Measurements from ENCODE around the gene FLNB.

Gene FLNB

GRCh38 chr3:58098531-58098930, 90.3 kb downstream of the FLNB start:
- no peaks in the 10 kb centered on the region for H3K4me1 ChIP-seq (ENCODE audit: low read length)
- H3K27ac ChIP-seq (ENCODE audit: low read length): no peak overlapping the region
- H3K36me3 ChIP-seq (replicated peaks; ENCODE audit: insufficient read depth, low read length): no peaks in the 10 kb centered on the region
- no peaks in the 10 kb centered on the region for H3F3A ChIP-seq (ENCODE audit: insufficient read depth, low read length)
- H3K9me3 ChIP-seq (replicated peaks; ENCODE audit: insufficient read depth, low read length): no peaks in the 10 kb centered on the region
- TF ChIP-seq EZH2 (optimal IDR thresholded peaks at IDR 0.05; ENCODE audit: low read depth, low read length): no peak
- no peaks in the 10 kb centered on the region for H4K20me1 ChIP-seq (ENCODE audit: insufficient read depth, low read length)
- no peaks in the 10 kb centered on the region for H3K9me2 ChIP-seq (replicated peaks; ENCODE audit: insufficient read depth, low read length)
- H3K79me2 ChIP-seq (ENCODE audit: low read length): no peaks in the 10 kb centered on the region
- no peak overlapping the region for H2AFZ ChIP-seq (ENCODE audit: low read length)
- no peak overlapping the region for H3K4me2 ChIP-seq (ENCODE audit: low read depth, low read length)
- H3K27me3 ChIP-seq (replicated peaks; ENCODE audit: insufficient read depth, low read length): no peaks in the 10 kb centered on the region
- no peak for DNase-seq
- no peak overlapping the region for H3K9ac ChIP-seq (ENCODE audit: low read length)
- H3K4me3 ChIP-seq (ENCODE audit: low read length): no peak overlapping the region

DNA sequence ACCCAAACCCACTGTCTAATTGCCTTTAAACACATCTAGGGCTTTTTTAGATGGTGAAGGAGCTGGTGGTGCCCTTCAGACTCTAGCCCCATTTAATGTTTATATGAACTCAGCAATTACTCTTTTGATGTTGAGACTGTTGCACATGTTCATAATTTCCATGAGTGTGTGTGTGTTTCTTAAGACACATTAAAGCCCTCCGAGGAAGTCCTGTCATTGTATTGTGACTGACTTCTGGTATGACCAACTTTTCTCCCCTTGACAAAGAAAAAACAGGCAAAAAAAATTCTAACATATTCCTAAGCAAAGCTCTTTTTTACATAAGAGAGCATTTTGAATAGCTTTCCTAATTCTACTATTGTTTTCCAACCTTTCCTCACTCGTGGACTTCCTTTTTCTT, 91.6 kb downstream of the FLNB start:
- Histone ChIP-seq H3K9me2 (replicated peaks; ENCODE audit: insufficient read depth, low read length) (no peaks in the 10 kb centered on the region), H3K4me1 (ENCODE audit: low read length) (no peaks in the 10 kb centered on the region), H3K4me3 (ENCODE audit: low read length) (no peak overlapping the region), H3F3A (ENCODE audit: insufficient read depth, low read length) (no peaks in the 10 kb centered on the region), H3K9ac (ENCODE audit: low read length) (no peak overlapping the region), H3K4me2 (ENCODE audit: low read depth, low read length) (no peak overlapping the region), H3K79me2 (ENCODE audit: low read length) (no peaks in the 10 kb centered on the region), H3K27ac (ENCODE audit: low read length) (no peak overlapping the region), H4K20me1 (ENCODE audit: insufficient read depth, low read length) (no peaks in the 10 kb centered on the region), H3K27me3 (replicated peaks; ENCODE audit: insufficient read depth, low read length) (no peaks in the 10 kb centered on the region), H3K36me3 (replicated peaks; ENCODE audit: insufficient read depth, low read length) (no peaks in the 10 kb centered on the region), H2AFZ (ENCODE audit: low read length) (no peak overlapping the region), H3K9me3 (replicated peaks; ENCODE audit: insufficient read depth, low read length) (no peaks in the 10 kb centered on the region)
- TF ChIP-seq EZH2 (optimal IDR thresholded peaks at IDR 0.05; ENCODE audit: low read depth, low read length) (no peak), EZH2phosphoT487 (IDR thresholded peaks at IDR 0.05; ENCODE audit: low read length) (no peak)
- TF ChIP-seq, protein P1, sequence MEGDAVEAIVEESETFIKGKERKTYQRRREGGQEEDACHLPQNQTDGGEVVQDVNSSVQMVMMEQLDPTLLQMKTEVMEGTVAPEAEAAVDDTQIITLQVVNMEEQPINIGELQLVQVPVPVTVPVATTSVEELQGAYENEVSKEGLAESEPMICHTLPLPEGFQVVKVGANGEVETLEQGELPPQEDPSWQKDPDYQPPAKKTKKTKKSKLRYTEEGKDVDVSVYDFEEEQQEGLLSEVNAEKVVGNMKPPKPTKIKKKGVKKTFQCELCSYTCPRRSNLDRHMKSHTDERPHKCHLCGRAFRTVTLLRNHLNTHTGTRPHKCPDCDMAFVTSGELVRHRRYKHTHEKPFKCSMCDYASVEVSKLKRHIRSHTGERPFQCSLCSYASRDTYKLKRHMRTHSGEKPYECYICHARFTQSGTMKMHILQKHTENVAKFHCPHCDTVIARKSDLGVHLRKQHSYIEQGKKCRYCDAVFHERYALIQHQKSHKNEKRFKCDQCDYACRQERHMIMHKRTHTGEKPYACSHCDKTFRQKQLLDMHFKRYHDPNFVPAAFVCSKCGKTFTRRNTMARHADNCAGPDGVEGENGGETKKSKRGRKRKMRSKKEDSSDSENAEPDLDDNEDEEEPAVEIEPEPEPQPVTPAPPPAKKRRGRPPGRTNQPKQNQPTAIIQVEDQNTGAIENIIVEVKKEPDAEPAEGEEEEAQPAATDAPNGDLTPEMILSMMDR (IDR thresholded peaks at IDR 0.05; ENCODE audit: low read length): no peak
- DNase-seq: no peak

DNA sequence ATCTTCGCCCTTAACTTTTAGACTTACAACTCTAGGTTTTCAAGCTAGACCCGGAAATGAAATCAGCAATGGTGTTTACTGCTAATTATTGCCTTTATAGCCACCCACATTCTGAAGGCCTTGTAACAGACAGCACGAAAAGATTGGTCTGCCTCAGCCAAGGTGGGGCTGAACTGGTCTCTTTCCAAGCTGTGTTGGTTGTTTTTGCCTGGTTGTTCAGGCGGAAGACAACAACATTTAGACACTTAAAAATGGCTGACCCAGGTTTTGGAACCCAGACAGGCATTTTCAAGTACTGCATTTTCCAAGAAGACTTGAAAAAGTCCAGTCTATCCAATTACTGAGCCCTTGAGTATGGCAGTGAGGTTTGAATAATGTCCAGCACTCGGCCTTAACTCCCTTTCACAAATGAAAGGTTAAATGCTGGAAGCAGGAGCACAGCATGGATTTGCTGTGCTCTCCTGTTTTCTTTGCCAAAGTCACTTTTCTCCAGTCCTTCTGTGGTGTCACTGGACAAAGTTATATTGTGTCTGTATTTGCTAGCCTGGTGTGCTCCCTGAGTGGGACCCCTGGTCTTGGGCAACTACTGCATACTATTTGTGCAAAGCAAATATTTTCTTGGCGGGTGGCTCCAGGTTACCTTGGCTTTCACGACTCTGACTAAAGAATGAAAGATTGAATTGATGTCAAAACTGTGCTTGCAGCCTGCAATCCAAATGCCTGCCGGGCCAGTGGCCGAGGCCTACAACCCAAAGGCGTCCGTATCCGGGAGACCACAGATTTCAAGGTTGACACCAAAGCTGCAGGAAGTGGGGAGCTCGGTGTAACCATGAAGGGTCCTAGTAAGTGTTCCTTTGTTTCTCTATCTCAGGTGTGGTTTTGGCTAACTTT, 93.5 kb downstream of the FLNB start:
- H3F3A ChIP-seq (ENCODE audit: insufficient read depth, low read length): no peaks in the 10 kb centered on the region
- no peaks in the 10 kb centered on the region for H3K79me2 ChIP-seq (ENCODE audit: low read length)
- H3K4me1 ChIP-seq (ENCODE audit: low read length): no peaks in the 10 kb centered on the region
- no peaks in the 10 kb centered on the region for H3K9me2 ChIP-seq (replicated peaks; ENCODE audit: insufficient read depth, low read length)
- H4K20me1 ChIP-seq (ENCODE audit: insufficient read depth, low read length): no peaks in the 10 kb centered on the region
- no peak overlapping the region for H3K27ac ChIP-seq (ENCODE audit: low read length)
- no peak overlapping the region for H3K9ac ChIP-seq (ENCODE audit: low read length)
- TF ChIP-seq EZH2phosphoT487 (IDR thresholded peaks at IDR 0.05; ENCODE audit: low read length) (no peak), EZH2 (optimal IDR thresholded peaks at IDR 0.05; ENCODE audit: low read depth, low read length) (no peak)
- TF ChIP-seq, protein P1 (IDR thresholded peaks at IDR 0.05; ENCODE audit: low read length): no peak
- no peaks in the 10 kb centered on the region for H3K36me3 ChIP-seq (replicated peaks; ENCODE audit: insufficient read depth, low read length)
- H2AFZ ChIP-seq (ENCODE audit: low read length): no peak overlapping the region
- H3K27me3 ChIP-seq (replicated peaks; ENCODE audit: insufficient read depth, low read length): no peaks in the 10 kb centered on the region
- DNase-seq: no peak
- no peak overlapping the region for H3K4me3 ChIP-seq (ENCODE audit: low read length)
- H3K9me3 ChIP-seq (replicated peaks; ENCODE audit: insufficient read depth, low read length): no peaks in the 10 kb centered on the region
- H3K4me2 ChIP-seq (ENCODE audit: low read depth, low read length): no peak overlapping the region

DNA sequence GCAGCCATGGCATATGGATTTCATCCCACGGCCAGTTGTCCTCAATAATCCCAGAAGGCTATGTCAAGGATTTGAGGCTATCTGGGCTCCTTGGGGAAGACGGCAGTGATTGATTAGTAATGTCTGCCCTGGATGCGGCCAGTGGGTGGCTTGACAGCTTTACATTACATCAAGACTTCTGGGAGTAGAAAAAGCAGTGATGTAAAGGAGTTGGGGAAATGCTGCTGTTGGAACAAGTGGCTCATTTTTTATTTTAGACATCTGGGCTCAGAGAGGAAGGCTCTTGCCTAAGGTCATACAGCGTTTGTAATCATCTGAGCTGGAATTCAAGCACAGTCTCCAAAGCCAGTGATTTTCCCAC, 94.1 kb downstream of the FLNB start:
- Histone ChIP-seq H3K4me2 (ENCODE audit: low read depth, low read length) (no peak overlapping the region), H3K27me3 (replicated peaks; ENCODE audit: insufficient read depth, low read length) (no peaks in the 10 kb centered on the region), H3K27ac (ENCODE audit: low read length) (no peak overlapping the region), H3F3A (ENCODE audit: insufficient read depth, low read length) (no peaks in the 10 kb centered on the region), H3K79me2 (ENCODE audit: low read length) (no peaks in the 10 kb centered on the region), H2AFZ (ENCODE audit: low read length) (no peak overlapping the region), H3K4me1 (ENCODE audit: low read length) (no peaks in the 10 kb centered on the region), H3K9ac (ENCODE audit: low read length) (no peak overlapping the region), H4K20me1 (ENCODE audit: insufficient read depth, low read length) (no peaks in the 10 kb centered on the region), H3K9me2 (replicated peaks; ENCODE audit: insufficient read depth, low read length) (no peaks in the 10 kb centered on the region), H3K4me3 (ENCODE audit: low read length) (no peak overlapping the region), H3K36me3 (replicated peaks; ENCODE audit: insufficient read depth, low read length) (no peaks in the 10 kb centered on the region), H3K9me3 (replicated peaks; ENCODE audit: insufficient read depth, low read length) (no peaks in the 10 kb centered on the region)
- TF ChIP-seq EZH2phosphoT487 (IDR thresholded peaks at IDR 0.05; ENCODE audit: low read length): no peak
- TF ChIP-seq EZH2 (optimal IDR thresholded peaks at IDR 0.05; ENCODE audit: low read depth, low read length): no peak
- TF ChIP-seq, protein P1 (IDR thresholded peaks at IDR 0.05; ENCODE audit: low read length): no peak
- no peak for DNase-seq
